HG02870 (cell line): ENCODE data around the gene ADAM22.
"Not testable (repeated sequence)": the region's sequence is repeated elsewhere in the genome, so short reads cannot be mapped to it uniquely, and the experiment has no call there.

ENCODE experiments used
- ATAC-seq: cut with Tn5 transposase; IDR thresholded peaks from one replicate; pipeline ENCODE4 v1.9.1; 2021; ENCODE audit warnings: mild to moderate bottlenecking, moderate library complexity; ENCODE audit not compliant: unreplicated experiment

The ADAM22 gene

DNA sequence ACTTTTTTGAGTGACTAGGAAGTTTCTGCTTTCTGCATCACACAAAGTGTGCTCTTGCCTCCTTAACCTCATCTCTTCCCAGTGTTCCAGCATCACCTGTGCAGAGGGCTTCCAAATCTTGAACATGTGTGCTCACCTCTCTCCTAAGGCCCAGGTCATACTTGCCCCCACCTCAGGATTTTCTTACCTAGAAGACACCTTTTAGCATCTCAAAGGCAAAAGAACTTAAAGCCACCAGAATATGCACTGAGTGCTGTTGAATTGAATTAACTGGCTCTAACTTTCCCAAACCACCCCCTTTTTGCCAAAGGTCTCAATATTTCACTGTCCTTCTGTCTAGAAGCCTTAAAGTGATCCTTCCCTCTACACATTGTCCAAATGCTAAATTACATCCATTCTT lies 219.3 kb downstream of the ADAM22 start:
- no peak for ATAC-seq

DNA sequence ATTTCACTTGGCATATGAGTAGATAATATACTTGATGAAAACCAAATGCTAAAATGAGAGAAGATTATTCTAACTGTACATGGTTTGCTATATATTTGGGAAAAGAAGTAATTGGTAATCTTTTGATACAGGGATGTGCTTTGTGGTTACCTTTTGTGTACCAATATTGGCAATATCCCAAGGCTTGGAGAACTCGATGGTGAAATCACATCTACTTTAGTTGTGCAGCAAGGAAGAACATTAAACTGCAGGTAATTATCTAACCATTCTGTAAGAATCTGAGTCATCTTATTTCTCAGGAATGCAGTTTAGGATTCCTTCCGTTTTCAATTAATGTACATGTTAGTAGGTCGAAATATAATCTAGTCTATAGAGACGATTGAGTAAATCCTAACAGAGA lies 221.7 kb downstream of the ADAM22 start:
- no peak for ATAC-seq

GRCh38 chr7:88156356-88156755 lies 222.3 kb downstream of the ADAM22 start:
- ATAC-seq, result no peak

DNA sequence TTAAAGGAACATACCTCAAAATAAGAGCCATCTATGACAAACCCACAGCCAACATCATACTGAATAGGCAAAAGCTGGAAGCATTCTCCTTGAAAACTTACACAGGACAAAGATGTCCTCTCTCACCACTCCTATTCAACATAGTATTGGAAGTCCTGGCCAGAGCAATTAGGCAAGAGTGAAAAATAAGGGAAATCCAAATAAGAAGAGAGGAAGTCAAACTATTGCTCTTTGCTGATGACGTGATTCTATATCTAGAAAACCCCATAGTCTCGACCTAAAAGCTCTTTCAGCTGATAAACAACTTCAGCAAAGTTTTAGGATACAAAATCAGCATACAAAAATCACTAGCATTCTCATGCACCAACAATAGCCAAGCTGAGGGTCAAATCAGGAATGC lies 225.7 kb downstream of the ADAM22 start:
- not testable (repeated sequence) for ATAC-seq

GRCh38 chr7:88165697-88166096 lies 231.6 kb downstream of the ADAM22 start:
- ATAC-seq, result no peak

DNA sequence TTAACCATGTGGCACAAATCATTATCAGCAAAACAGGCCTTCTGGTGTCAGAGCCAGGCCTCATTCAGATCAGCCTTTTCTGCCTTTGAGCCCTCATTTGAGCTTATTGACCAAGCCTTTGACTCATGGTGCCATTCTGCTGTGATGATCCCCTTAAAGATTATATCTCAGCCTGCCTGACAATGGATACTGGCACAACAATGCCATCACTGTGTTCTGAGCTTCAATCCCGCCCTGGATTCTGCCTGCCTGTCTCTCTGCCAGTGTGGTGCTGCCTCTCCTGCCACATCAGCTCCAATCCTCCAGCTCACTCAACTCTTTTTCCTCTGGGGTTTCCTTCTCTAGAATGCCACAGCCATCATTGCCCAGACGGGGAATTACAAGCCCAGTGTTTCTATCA lies 233.2 kb downstream of the ADAM22 start:
- ATAC-seq, result no peak

GRCh38 chr7:88167721-88168120 lies 233.7 kb downstream of the ADAM22 start:
- ATAC-seq, result no peak

DNA sequence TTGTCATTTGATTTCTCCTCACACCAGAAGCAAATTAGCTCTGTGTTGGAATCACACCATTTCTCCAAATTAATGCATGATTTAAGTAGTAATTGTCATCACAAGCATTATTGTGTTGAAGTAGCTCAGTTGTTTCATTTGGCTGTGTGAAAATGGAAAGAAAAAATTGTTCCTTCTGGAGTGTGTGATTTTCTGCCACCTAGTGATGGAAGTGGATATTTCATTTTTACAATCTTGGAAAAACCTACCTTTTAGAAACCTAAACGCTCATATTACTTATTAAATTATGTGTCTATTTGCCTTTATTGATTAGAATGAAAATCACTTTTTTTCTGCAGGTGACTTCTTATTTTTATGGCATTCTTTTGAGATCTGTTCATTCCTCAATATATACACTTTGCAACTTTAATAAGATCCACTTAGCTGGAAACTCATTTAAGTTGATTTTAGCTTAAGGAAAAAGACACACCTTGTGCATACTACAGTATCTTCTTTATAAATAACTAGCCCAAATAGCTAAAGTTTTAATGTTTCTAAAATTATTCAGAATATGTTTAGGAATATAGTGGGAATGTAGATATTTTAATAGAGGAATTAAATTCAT lies 235.8 kb downstream of the ADAM22 start:
- peak; percentile 58 for ATAC-seq

DNA sequence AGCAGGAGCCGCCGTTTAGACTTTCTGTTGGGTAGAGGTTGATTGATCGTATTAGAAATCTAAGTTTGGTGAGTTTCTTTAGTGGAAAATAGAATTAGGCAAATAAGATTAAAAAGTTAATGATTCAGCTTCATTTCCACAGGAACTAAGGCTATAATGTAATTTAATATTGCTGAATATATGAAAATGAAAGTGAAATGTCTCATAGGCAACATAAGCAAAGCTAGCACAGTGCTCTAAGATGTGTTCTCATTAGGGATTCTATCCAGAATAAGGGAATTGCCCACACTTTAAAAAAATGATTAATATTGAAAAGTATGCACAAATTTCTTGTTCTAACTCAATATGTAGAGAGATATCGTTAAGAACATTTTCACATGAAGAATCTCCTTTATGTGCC lies 238.8 kb downstream of the ADAM22 start:
- ATAC-seq, result no peak

- ATAC-seq, result no peak
Measured at GRCh38 chr7:88176190-88176589, 242.1 kb downstream of the ADAM22 start.

DNA sequence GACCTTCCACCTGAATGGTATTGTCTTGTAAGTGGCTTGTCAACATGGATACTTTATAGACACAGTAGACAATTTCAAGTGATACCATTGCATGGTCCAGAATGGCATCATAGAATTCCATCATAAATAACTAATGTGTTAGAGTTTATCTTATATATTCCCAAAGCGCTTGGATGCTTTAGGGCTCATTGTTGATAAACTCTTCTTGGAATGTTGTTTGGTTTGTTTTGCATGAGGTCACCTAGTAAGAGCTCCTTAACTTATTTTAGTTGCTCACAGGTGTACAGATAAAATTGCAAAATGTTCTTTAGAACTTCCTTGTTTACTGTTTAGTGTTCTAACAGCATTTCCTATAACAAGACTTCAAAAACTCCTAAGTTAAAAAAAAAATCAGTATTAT lies 249.0 kb downstream of the ADAM22 start:
- ATAC-seq, result no peak

GRCh38 chr7:88184848-88185304 lies 250.8 kb downstream of the ADAM22 start:
- no peak for ATAC-seq

DNA sequence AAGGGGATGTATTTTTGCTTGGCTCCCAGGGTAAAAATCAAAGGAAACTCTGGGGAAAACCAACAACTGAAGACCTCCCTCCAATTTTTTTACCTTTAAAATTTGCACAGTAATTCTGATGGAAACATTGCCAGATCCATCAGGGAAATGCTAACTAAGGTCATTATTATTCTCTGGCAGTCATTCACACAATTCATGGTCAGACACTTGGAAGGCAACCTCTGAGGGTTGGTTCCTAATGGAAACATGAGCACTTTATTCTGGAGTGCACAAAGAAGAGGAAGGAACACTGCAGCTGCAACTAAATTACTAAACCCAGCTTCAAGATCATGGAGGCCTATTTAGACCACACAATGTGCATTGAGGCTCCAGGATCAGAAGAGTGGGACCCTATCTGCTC lies 251.6 kb downstream of the ADAM22 start:
- ATAC-seq, result no peak

- ATAC-seq, result no peak
Measured at GRCh38 chr7:88191911-88192310, 257.9 kb downstream of the ADAM22 start.

DNA sequence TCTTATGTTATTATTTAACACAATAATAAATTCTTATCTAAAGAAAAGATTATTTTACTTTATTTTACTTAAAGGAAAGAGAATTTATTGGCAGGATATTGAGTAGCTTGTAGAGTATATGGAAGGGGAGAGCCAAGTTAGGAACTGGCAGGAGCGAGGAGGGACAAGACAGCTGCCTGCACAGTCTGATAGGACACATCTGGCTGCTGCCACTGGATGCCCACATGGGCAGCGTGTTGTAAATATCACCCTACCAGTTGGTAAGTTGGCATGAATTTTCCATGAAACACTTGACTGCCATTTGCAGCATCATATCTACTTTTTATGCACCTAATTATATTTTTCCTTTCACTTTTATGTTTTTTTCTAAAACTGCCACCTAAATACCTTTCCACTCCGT lies 266.2 kb downstream of the ADAM22 start:
- no peak for ATAC-seq

DNA sequence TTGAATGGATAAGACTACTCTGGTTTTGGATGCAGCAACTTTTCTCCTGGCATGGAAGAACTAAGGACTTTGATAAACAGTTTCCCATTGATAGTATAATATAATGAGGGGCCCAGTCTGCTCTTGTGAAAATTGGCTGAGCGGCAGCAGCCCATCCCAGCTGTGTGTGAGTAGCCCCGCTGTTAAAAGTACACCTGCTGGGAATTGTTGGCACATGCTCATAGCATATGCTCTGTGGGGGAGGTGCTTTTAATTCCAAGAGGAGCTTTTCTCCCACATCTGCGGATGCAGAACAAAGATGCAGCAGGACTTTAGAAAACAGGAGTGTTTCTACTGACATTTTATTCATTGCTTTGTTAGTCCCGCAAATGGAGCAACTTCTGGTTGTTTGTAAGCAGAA lies 266.7 kb downstream of the ADAM22 start:
- ATAC-seq, result no peak

DNA sequence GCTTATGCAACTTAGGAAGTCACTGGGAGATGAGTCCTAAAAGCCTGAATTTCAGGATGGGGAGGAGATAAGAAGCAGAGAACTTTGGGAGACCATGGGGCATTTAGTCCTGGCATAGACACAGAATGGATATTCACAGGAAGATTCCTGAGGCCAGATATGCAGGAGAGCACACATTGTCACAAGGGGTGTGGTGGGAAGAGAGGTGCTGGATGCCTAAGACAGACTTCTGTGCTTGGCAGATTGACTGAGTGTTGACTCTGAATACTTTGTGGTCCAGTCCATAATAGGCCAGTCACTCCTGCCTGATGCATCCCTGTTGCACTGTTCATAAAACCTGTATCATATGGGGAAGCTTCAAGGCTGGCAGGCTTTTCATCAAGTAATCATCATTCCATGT lies 267.3 kb downstream of the ADAM22 start:
- ATAC-seq, result no peak

GRCh38 chr7:88202278-88202677 lies 268.2 kb downstream of the ADAM22 start:
- no peak for ATAC-seq

DNA sequence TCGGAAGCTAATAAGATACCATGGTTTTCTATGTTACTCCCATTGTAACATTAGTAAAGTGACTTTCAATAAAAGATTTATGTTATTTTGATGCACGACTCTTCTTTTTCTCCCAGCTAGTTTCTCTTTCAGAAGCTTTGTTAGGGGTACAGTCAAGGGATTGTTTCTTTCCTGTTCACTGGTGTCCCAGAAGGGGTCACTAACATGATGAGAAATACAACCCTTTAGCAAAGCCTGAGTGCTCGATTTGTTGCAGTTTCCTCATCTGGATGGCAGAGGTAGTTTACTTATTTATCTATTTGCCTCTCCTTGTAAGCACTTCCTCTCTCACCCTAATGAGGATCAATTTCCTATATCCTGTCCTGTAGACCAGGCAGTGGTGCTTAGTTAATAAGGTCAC lies 268.7 kb downstream of the ADAM22 start:
- no peak for ATAC-seq

DNA sequence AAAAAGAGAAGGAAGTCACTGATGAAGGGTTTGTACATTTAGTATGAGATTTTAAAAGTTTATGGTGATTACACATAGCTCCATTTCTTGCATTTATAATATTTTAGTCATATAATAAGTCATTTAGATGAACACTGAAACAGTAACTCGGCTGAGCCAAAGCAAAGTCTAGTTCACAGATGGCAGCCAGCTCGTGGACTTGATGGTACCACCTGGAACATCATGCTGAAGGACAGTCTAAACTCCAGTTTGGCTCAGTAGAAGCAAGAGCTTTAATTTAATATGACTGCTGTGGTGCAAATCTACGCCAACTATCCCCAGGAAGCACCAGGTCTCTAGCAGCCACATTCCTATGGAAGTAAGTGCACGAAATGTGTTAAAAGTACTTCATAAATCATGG lies 269.4 kb downstream of the ADAM22 start:
- ATAC-seq, result no peak

DNA sequence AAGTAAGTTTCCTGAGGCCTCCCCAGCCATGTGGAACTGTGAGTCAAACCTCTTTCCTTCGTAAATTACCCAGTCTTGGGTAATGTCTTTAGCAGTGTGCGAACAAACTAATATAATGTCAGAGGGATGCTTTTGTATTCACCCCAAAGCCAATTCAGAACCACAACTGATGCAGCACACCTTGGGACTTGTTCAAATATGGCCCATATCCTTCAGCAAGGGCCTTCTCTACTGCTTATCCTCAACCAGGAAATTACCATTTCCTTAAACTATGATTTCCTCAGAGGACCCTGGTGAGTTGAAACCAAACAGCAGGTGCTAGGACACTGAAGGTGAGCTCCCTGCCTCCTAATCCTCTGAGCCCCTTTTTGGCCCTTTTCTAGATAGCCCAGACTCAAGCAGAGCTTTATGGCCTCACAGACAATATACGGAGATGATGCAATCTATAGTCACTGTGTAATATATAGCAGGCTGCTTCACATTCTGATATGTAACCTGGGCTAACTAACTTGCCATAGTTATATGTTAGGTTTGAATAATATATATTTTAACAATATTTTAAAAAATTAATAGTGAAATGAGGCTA lies 270.6 kb downstream of the ADAM22 start:
- no peak for ATAC-seq

DNA sequence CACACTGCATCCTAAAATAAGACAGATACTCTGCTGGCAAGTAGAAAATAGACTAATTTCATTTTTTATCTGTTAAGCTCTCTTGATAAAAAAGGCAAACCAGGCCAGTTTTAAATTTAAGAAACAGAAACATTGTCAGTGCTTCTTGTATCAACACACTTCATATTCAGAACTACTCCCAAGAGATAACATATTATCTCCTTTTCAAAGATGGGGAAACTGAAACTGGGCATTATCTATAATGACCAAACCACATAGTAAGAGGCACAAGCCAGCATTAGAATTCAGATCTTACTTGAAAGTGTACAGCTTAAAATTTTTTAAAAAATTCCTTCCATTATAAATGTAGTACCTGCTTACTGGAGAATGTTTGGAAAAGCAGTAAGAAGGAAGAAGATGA lies 271.1 kb downstream of the ADAM22 start:
- no peak for ATAC-seq

- ATAC-seq, result no peak
Measured at GRCh38 chr7:88206254-88206653, 272.2 kb downstream of the ADAM22 start.
